SK-N-SH (cell line): ENCODE results near the gene ERVMER34-1.

Experiments used
- CHD2 ChIP-seq: fragments of 150-350 bp; IDR thresholded peaks from 2 replicates; pipeline ENCODE4 v1.6.1; 2018; ENCODE audit warnings: low read length; ENCODE audit not compliant: partially characterized antibody
- CTCF ChIP-seq: fragments of 200-600 bp; sonication (generic); IDR thresholded peaks from 2 replicates; pipeline ENCODE4 v1.6.1; 2017; ENCODE audit warnings: antibody characterized with exemption, mild to moderate bottlenecking, moderate library complexity
- EZH2phosphoT487 ChIP-seq: fragments of 200-600 bp; sonication (generic); IDR thresholded peaks from 2 replicates; pipeline ENCODE4 v1.6.1; 2017; ENCODE audit warnings: low read depth, mixed run types, mild to moderate bottlenecking, antibody characterized with exemption, moderate library complexity, borderline replicate concordance
- GABPA ChIP-seq: IDR thresholded peaks from 2 replicates; pipeline ENCODE4 v1.4.0; 2012; ENCODE audit warnings: low read depth, mild to moderate bottlenecking
- MAX ChIP-seq: IDR thresholded peaks from 2 replicates; pipeline ENCODE4 v1.4.0; 2012; ENCODE audit warnings: low read depth
- NRF1 ChIP-seq: IDR thresholded peaks from 2 replicates; pipeline ENCODE4 v1.6.1; 2012; ENCODE audit warnings: low read depth, mild to moderate bottlenecking, low read length
- POLR2AphosphoS5 ChIP-seq: IDR thresholded peaks from 2 replicates; pipeline ENCODE4 v1.6.1; 2012; ENCODE audit warnings: low read depth, low read length
- RAD21 ChIP-seq: IDR thresholded peaks from 2 replicates; pipeline ENCODE4 v1.6.1; 2012; ENCODE audit warnings: mild to moderate bottlenecking, low read length
- RFX5 ChIP-seq: IDR thresholded peaks from 2 replicates; pipeline ENCODE4 v1.6.1; 2012; ENCODE audit warnings: mild to moderate bottlenecking, improper control_type of control experiment, low read length
- RXRA ChIP-seq: IDR thresholded peaks from 2 replicates; pipeline ENCODE4 v1.4.0; 2012; ENCODE audit warnings: low read depth, mild to moderate bottlenecking, borderline replicate concordance
- SIN3A ChIP-seq: IDR thresholded peaks from 2 replicates; pipeline ENCODE4 v1.6.1; 2012; ENCODE audit warnings: low read depth, mild to moderate bottlenecking, low read length, moderate library complexity, borderline replicate concordance
- TAF1 ChIP-seq: IDR thresholded peaks from 2 replicates; pipeline ENCODE4 v1.6.1; 2012; ENCODE audit warnings: low read depth, mild to moderate bottlenecking, low read length, moderate library complexity, borderline replicate concordance
- TEAD4 ChIP-seq: IDR thresholded peaks from 2 replicates; pipeline ENCODE4 v1.4.0; 2012; ENCODE audit warnings: mild to moderate bottlenecking, borderline replicate concordance; ENCODE audit not compliant: insufficient read depth
- YY1 ChIP-seq: IDR thresholded peaks from 2 replicates; pipeline ENCODE4 v1.4.0; 2012; ENCODE audit warnings: low read depth, mild to moderate bottlenecking

GRCh38 chr4:52760256-52760655, 9.0 kb upstream of the ERVMER34-1 start:
- TF ChIP-seq CTCF (no peak), YY1 (no peak), EZH2phosphoT487 (no peak), MAX (no peak), GABPA (no peak), CHD2 (no peak), RFX5 (no peak), NRF1 (no peak), TEAD4 (no peak), POLR2AphosphoS5 (no peak), TAF1 (no peak), RXRA (no peak), SIN3A (no peak), RAD21 (no peak)
